GM18508 (cell line): ENCODE results near the gene CBX3.
"Not testable (repeated sequence)": the region's sequence is repeated elsewhere in the genome, so short reads cannot be mapped to it uniquely, and the experiment has no call there.

Experiments
- ATAC-seq: cut with Tn5 transposase; IDR thresholded peaks from one replicate; pipeline ENCODE4 v1.9.1; 2021; ENCODE audit warnings: moderate number of reproducible peaks; ENCODE audit not compliant: insufficient read depth, unreplicated experiment

The CBX3 gene

GRCh38 chr7:26199301-26200037 is 2.1 kb upstream of the CBX3 start:
- no peak for ATAC-seq

GRCh38 chr7:26200038-26200443 is 1.5 kb upstream of the CBX3 start:
- ATAC-seq = peak; percentile 1

- ATAC-seq = peak; percentile 49
Observed at GRCh38 chr7:26200444-26201246, 900 bp upstream of the CBX3 start, which contains the start of gene HNRNPA2B1. TSS of gene HNRNPA2B1 (minus strand) at chr7:26200746. CDS start at chr7:26200577, 169 bp downstream.

GRCh38 chr7:26202019-26202990 is 760 bp downstream of the CBX3 start:
- ATAC-seq = no peak

GRCh38 chr7:26203016-26203415 is 1.5 kb downstream of the CBX3 start:
- no peak for ATAC-seq

GRCh38 chr7:26208040-26208439 is 6.5 kb downstream of the CBX3 start:
- no peak for ATAC-seq

- no peak for ATAC-seq
Observed at GRCh38 chr7:26212921-26213718, 11.6 kb downstream of the CBX3 start.

- ATAC-seq = no peak
Observed at GRCh38 chr7:26213807-26214515, 12.4 kb downstream of the CBX3 start.

- ATAC-seq = no peak
Observed at GRCh38 chr7:26216049-26216448, 14.5 kb downstream of the CBX3 start.

- no peak for ATAC-seq
Observed at GRCh38 chr7:26224359-26224758, 22.8 kb downstream of the CBX3 start.

GRCh38 chr7:26227987-26228386 is 26.4 kb downstream of the CBX3 start:
- ATAC-seq = no peak

GRCh38 chr7:26233902-26234511 is 32.5 kb downstream of the CBX3 start:
- ATAC-seq = no peak

- no peak for ATAC-seq
Observed at GRCh38 chr7:26237035-26237807, 35.7 kb downstream of the CBX3 start.

- ATAC-seq = no peak
Observed at GRCh38 chr7:26238032-26238431, 36.5 kb downstream of the CBX3 start.

- no peak for ATAC-seq
Observed at GRCh38 chr7:26245150-26245549, 43.6 kb downstream of the CBX3 start.

- no peak for ATAC-seq
Observed at GRCh38 chr7:26250239-26250638, 48.7 kb downstream of the CBX3 start.

GRCh38 chr7:26261866-26262265 is 60.3 kb downstream of the CBX3 start:
- ATAC-seq = not testable (repeated sequence)
